A549 (cell line): ENCODE data around the gene PCED1A.

Experiments used
- EP300 ChIP-seq, 2 experiments: fragments of >200 bp; sonication (Bioruptor Twin); formaldehyde crosslinking; IDR thresholded peaks; 2 replicates in 1 of 2; 3 replicates in 1 of 2; pipeline ENCODE4 v1.6.1; 2016 to 2017
- KDM1A ChIP-seq: fragments of 200-600 bp; sonication (generic); IDR thresholded peaks from 2 replicates; pipeline ENCODE4 v1.6.1; 2016; ENCODE audit warnings: low read depth, mild to moderate bottlenecking
- POLR2A ChIP-seq: IDR thresholded peaks from 2 replicates; pipeline ENCODE4 v1.6.1; 2012; ENCODE audit warnings: mild to moderate bottlenecking, low read length
- ZFP36 ChIP-seq: fragments of 450-650 bp; IDR thresholded peaks from 2 replicates; pipeline ENCODE4 v1.6.1; 2014; ENCODE audit warnings: borderline replicate concordance; ENCODE audit not compliant: partially characterized antibody
- ZSCAN20 ChIP-seq: fragments of 250-450 bp; sonication (Bioruptor Pico); IDR thresholded peaks from 2 replicates; pipeline ENCODE4 v1.8.0; 2022; ENCODE audit warnings: mild to moderate bottlenecking, moderate library complexity

DNA sequence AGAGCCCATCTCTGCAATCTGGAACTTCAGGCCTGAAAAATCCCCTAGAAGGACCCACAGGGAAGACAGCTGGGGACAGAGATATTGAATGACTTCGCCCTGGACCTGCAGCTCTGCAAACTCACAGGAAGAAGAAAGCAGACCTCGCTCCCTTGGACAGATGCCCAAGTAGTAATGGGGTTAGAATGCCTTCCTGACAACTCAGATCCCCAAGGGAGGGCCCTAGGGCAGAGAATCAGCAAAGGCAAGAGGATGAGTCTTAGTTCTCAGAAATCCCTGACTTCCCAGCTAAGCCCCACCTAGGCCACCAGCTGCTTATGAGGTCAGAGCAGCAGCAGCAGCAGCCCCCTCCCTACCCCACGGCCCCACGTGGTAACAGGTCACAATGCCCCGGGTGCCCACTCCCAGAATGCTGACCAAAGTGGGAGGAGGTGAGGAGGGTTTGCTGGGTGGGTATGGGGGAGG, 25.8 kb downstream of the PCED1A start, which contains the start of gene C20orf141:
- TF ChIP-seq POLR2A (no peak), EP300 (IDR thresholded peaks at IDR 0.05) (peak in 1 of 2 experiments; percentile 44; a peak in 1 of 5 replicates), KDM1A (no peak), ZSCAN20 (CRISPR knock-in tag) (no peak), ZFP36 (no peak)
